HG02678 (cell line): ENCODE results near the gene STAP2.
"Not testable (repeated sequence)": the region's sequence is repeated elsewhere in the genome, so short reads cannot be mapped to it uniquely, and the experiment has no call there.

Experiments
- ATAC-seq: cut with Tn5 transposase; IDR thresholded peaks from one replicate; pipeline ENCODE4 v1.9.1; 2021; ENCODE audit warnings: mild to moderate bottlenecking, moderate library complexity; ENCODE audit not compliant: unreplicated experiment

Gene STAP2

GRCh38 chr19:4303819-4304537 lies 34.6 kb downstream of the STAP2 start:
- ATAC-seq = no peak

DNA sequence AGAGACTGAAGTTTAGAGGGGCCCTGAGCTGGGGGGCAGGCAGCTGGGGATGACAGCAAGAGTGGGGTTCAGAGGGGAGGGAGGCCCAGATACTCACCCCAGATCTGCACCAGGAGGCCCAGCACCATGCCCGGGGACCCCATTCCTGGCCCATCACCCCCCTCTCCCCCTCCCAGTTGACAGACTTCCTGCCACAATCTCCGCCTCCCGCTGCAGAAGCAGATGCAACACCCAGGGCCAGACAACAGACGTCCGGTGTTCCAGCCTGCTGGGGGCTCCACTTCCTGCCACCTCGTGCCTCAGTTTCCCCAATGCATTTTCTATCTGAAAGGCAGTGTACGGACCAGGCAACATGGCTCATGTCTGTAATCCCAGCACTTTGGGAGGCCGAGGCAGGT lies 36.4 kb downstream of the STAP2 start, which contains the start of gene TMIGD2:
TSS of gene TMIGD2 (minus strand) at position 147 of the 398 bp plus-strand sequence. CDS start at position 143, 4 bp downstream.
- ATAC-seq = no peak

- ATAC-seq = no peak
Observed at GRCh38 chr19:4301590-4302242, 36.9 kb downstream of the STAP2 start.

DNA sequence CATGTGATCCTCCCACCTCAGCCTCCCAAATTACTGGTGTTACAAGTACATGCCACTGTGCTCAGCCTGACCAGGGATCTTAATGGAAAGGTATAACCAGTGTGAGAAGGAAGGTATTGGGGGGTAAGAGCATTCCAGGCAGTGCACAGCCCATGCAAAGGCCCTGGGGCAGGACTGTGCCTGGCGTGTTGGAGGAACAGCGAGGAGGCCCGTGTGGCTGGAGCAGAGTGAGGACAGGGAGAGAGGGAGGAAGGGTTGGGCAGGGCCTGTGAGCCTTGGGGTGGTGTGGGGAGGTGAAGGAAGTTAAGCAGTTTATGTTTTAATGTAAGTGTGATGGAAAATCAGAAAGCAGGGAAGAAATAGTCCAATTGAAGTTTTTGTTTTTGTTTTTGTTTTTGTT lies 38.0 kb downstream of the STAP2 start:
- ATAC-seq = no peak

DNA sequence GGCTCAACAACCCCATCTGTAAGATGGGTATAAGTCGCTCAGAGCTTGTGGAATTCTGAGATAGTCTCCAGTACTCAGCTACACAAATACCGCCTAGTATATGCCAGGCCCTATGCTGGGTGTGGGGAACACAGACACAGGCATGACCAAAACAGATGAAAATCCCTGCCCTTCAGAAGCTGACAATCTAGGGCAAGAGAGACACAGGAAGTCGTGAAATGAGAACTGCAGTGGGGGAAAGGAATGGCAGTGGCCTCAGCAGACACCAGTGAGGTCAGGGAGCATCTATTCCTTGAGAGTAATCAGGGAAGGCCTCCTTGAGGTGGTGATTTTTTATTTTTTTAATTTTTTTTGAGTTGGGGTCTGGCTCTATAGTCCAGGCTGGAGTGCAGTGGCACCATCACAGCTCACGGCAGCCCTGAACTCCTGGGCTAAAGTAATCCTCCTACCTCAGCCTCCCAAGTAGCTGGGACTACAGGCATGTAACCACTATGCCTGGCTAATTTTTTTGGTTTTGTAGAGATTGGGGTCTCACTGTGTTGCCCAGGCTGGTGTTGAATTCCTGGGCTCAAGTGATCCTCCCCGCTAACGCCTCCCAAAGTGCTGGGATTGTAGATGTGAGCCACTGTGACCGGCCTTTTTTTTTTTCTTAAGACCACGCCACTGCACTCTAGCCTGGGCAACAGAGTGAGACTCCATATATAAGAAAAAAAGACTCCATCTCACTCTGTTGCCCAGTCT lies 39.6 kb downstream of the STAP2 start:
- ATAC-seq = no peak

- ATAC-seq = no peak
Observed at GRCh38 chr19:4297901-4298809, 40.5 kb downstream of the STAP2 start.

GRCh38 chr19:4295972-4296771 lies 42.5 kb downstream of the STAP2 start:
- no peak for ATAC-seq

GRCh38 chr19:4294389-4294788 lies 44.2 kb downstream of the STAP2 start:
- ATAC-seq = no peak

- ATAC-seq = no peak
Observed at GRCh38 chr19:4292515-4292914, 46.1 kb downstream of the STAP2 start.

GRCh38 chr19:4291184-4291732 lies 47.4 kb downstream of the STAP2 start:
- ATAC-seq = no peak

DNA sequence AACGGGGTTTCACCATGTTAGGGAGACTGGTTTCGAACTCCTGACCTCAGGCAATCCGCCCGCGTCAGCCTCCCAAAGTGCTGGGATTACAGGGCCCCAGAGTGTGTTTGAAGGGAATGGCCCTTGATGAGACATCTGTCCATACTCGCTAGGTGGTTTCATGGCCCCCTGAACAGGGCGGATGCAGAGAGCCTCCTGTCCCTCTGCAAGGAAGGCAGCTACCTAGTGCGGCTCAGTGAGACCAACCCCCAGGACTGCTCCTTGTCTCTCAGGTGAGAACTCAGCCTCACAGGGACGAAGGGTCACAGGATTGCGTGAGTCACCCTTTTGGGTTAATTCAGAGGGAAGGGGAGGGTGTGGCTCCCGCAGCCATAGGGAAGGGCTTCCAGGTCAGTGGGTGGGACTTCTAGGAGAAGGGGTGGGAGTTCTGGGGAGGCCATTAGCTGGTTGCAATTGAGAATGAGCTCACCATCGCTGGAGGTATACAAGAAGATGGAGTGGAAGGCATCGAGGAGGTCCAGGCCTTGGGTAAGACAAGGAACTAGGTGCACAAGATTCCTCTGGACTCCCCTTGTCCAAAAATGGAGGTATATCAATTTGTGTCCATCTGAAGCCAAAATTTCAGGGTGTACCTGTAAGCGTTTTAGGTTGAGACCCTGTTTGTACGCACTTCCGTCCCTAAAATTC lies 50.4 kb downstream of the STAP2 start:
- no peak for ATAC-seq

- ATAC-seq = not testable (repeated sequence)
Observed at GRCh38 chr19:4286141-4286540, 52.5 kb downstream of the STAP2 start.

- no peak for ATAC-seq
Observed at GRCh38 chr19:4284974-4285373, 53.7 kb downstream of the STAP2 start.

DNA sequence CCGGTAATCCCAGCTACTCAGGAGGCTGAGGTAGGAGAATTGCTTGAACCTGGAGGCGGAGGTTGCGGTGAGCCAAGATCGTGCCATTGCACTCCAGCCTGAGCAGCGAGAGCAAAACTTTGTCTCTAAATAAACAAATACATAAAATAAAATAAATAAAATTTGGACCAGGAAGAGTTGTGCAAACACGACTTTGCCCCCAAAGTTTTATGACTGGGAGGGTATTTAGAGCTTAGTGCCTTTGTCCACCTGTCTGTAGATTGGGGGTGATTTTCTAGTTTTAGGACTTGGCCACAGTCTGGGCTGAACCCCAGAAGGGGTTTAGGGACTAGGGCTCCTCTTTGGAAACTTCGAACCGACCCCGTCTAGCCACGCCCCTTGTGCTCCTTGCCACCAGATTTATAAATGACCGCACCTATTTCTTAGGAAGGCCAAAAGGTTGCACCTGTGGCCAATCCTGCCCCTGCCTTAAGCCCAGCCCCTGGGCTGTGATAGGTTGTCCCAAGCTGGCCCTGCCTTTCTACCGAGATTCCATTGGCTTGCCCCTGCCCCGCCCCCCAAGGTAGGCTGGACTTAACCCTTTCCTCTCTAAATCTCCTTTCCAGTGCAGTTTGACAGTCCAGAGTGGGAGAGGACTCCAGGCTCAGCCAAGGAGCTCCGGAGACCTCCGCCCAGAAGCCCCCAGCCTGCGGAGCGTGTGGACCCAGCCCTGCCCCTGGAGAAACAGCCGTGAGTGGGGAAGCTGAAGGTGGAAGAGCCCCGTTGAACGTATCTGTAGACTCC lies 54.3 kb downstream of the STAP2 start:
- ATAC-seq = no peak

DNA sequence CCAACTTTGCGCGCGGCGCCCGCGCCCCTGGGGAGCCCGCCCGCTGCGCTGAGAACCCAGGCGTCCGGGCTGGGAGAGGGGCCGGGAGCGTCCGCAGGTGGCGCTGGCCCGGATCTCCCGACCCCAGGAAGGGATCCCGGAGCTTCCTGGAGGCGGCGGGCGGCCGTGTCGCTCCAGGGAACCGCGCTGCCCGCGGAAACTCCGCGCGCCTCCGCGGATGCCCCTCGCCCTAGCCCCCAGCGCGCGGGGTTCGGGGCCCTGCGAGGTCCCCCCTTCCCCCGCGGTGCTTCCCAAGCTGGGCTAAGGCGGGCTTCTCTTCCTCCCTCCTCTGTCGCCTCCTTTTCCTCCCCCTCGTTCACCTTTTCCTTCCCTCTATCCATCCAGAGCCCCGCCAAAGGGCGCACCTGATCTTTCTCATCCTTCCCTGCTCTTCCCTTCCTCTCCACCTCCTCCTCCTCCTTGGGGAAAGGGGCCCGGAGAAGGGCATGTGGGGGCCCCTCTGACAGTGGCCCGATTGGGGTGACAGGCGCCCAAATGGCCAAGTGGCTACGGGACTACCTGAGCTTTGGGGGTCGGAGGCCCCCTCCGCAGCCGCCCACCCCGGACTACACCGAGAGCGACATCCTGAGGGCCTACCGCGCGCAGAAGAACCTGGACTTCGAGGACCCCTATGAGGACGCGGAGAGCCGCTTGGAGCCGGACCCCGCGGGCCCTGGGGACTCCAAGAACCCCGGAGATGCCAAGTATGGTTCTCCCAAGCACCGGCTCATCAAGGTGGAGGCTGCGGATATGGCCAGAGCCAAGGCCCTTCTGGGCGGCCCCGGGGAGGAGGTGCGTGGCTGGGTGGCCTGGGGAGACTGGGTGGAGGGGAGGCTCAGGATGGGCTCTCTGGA lies 58.9 kb downstream of the STAP2 start:
- ATAC-seq = no peak

- ATAC-seq = no peak
Observed at GRCh38 chr19:4279267-4279529, 59.4 kb downstream of the STAP2 start.

- ATAC-seq = no peak
Observed at GRCh38 chr19:4278419-4279266, 60.0 kb downstream of the STAP2 start, which contains the start of gene SHD. TSS of gene SHD (plus strand) at chr19:4279266. CDS start at chr19:4280064, 798 bp downstream.
